ENCODE measurements around the gene TPP1. TPM values are rescaled to one million over a fixed set of nuclear protein-coding genes. Genes with fewer than 3 reads are reported as not detected.

TPP1 gene
- total and polyA plus RNA-seq, 9 of the 15 experiments (the other 6 are each of a cell fraction or from before 2014, with no cell fraction given) = 7.5 to 75.8 (median 15.7) TPM

GRCh38 chr11:6611092-6611962, 7.9 kb downstream of the TPP1 start (continued):
- TF ChIP-seq JUN (IDR thresholded peaks at IDR 0.05; ENCODE audit: borderline replicate concordance, low read depth, low read length) (no peak), JUN (CRISPR knock-in tag; IDR thresholded peaks at IDR 0.05; ENCODE audit: borderline replicate concordance) (no peak), IRF2 (CRISPR knock-in tag; IDR thresholded peaks at IDR 0.05) (no peak), FOXP1 (CRISPR knock-in tag; IDR thresholded peaks at IDR 0.05) (peak; percentile 25; the same call in 1 of the 2 replicates), OTX1 (CRISPR knock-in tag; IDR thresholded peaks at IDR 0.05) (no peak; the same call in 1 of the 2 replicates), FOXA1 (IDR thresholded peaks at IDR 0.05; ENCODE audit: borderline replicate concordance) (no peak), ARHGAP35 (IDR thresholded peaks at IDR 0.05; ENCODE audit: partially characterized antibody) (no peak), HMGN3 (IDR thresholded peaks at IDR 0.05; ENCODE audit: borderline replicate concordance, extremely low read depth, insufficient read length, low read depth, low read length) (no peak), POLR2G (IDR thresholded peaks at IDR 0.05; ENCODE audit: low read depth, low read length) (no peak), ZNF75A (CRISPR knock-in tag; IDR thresholded peaks at IDR 0.05) (no peak), RCOR1 (IDR thresholded peaks at IDR 0.05; ENCODE audit: borderline replicate concordance in 1 of 2, low read depth in 2 of 2, low read length in 2 of 2) (no peak), PTRF (tag; IDR thresholded peaks at IDR 0.05) (no peak), CHCHD3 (CRISPR knock-in tag; IDR thresholded peaks at IDR 0.05) (no peak), IRF1 (CRISPR knock-in tag; IDR thresholded peaks at IDR 0.05; ENCODE audit: borderline replicate concordance) (no peak), ZNF124 (CRISPR knock-in tag; IDR thresholded peaks at IDR 0.05) (no peak)
- TF ChIP-seq, protein P1, sequence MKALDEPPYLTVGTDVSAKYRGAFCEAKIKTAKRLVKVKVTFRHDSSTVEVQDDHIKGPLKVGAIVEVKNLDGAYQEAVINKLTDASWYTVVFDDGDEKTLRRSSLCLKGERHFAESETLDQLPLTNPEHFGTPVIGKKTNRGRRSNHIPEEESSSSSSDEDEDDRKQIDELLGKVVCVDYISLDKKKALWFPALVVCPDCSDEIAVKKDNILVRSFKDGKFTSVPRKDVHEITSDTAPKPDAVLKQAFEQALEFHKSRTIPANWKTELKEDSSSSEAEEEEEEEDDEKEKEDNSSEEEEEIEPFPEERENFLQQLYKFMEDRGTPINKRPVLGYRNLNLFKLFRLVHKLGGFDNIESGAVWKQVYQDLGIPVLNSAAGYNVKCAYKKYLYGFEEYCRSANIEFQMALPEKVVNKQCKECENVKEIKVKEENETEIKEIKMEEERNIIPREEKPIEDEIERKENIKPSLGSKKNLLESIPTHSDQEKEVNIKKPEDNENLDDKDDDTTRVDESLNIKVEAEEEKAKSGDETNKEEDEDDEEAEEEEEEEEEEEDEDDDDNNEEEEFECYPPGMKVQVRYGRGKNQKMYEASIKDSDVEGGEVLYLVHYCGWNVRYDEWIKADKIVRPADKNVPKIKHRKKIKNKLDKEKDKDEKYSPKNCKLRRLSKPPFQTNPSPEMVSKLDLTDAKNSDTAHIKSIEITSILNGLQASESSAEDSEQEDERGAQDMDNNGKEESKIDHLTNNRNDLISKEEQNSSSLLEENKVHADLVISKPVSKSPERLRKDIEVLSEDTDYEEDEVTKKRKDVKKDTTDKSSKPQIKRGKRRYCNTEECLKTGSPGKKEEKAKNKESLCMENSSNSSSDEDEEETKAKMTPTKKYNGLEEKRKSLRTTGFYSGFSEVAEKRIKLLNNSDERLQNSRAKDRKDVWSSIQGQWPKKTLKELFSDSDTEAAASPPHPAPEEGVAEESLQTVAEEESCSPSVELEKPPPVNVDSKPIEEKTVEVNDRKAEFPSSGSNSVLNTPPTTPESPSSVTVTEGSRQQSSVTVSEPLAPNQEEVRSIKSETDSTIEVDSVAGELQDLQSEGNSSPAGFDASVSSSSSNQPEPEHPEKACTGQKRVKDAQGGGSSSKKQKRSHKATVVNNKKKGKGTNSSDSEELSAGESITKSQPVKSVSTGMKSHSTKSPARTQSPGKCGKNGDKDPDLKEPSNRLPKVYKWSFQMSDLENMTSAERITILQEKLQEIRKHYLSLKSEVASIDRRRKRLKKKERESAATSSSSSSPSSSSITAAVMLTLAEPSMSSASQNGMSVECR (CRISPR knock-in tag; IDR thresholded peaks at IDR 0.05) = no peak; the same call in 1 of the 2 replicates
- TF ChIP-seq, protein P2, sequence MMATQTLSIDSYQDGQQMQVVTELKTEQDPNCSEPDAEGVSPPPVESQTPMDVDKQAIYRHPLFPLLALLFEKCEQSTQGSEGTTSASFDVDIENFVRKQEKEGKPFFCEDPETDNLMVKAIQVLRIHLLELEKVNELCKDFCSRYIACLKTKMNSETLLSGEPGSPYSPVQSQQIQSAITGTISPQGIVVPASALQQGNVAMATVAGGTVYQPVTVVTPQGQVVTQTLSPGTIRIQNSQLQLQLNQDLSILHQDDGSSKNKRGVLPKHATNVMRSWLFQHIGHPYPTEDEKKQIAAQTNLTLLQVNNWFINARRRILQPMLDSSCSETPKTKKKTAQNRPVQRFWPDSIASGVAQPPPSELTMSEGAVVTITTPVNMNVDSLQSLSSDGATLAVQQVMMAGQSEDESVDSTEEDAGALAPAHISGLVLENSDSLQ (IDR thresholded peaks at IDR 0.05) = no peak; the same call in 1 of the 2 replicates
- TF ChIP-seq, protein P3, sequence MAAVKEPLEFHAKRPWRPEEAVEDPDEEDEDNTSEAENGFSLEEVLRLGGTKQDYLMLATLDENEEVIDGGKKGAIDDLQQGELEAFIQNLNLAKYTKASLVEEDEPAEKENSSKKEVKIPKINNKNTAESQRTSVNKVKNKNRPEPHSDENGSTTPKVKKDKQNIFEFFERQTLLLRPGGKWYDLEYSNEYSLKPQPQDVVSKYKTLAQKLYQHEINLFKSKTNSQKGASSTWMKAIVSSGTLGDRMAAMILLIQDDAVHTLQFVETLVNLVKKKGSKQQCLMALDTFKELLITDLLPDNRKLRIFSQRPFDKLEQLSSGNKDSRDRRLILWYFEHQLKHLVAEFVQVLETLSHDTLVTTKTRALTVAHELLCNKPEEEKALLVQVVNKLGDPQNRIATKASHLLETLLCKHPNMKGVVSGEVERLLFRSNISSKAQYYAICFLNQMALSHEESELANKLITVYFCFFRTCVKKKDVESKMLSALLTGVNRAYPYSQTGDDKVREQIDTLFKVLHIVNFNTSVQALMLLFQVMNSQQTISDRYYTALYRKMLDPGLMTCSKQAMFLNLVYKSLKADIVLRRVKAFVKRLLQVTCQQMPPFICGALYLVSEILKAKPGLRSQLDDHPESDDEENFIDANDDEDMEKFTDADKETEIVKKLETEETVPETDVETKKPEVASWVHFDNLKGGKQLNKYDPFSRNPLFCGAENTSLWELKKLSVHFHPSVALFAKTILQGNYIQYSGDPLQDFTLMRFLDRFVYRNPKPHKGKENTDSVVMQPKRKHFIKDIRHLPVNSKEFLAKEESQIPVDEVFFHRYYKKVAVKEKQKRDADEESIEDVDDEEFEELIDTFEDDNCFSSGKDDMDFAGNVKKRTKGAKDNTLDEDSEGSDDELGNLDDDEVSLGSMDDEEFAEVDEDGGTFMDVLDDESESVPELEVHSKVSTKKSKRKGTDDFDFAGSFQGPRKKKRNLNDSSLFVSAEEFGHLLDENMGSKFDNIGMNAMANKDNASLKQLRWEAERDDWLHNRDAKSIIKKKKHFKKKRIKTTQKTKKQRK (IDR thresholded peaks at IDR 0.05; ENCODE audit: borderline replicate concordance, low read depth, low read length) = no peak

All from K562 (cell line).